ENCODE data around the gene IL1RN. TPM values are rescaled to one million over a fixed set of nuclear protein-coding genes. Genes with fewer than 3 reads are reported as not detected.
A peak's percentile ranks its signal among the peaks of the same experiment; 100 is the strongest.

Gene IL1RN
- total and polyA plus RNA-seq, 3 experiments from 2014 or later = 1.2 to 2.3 TPM; not detected in 1

DNA sequence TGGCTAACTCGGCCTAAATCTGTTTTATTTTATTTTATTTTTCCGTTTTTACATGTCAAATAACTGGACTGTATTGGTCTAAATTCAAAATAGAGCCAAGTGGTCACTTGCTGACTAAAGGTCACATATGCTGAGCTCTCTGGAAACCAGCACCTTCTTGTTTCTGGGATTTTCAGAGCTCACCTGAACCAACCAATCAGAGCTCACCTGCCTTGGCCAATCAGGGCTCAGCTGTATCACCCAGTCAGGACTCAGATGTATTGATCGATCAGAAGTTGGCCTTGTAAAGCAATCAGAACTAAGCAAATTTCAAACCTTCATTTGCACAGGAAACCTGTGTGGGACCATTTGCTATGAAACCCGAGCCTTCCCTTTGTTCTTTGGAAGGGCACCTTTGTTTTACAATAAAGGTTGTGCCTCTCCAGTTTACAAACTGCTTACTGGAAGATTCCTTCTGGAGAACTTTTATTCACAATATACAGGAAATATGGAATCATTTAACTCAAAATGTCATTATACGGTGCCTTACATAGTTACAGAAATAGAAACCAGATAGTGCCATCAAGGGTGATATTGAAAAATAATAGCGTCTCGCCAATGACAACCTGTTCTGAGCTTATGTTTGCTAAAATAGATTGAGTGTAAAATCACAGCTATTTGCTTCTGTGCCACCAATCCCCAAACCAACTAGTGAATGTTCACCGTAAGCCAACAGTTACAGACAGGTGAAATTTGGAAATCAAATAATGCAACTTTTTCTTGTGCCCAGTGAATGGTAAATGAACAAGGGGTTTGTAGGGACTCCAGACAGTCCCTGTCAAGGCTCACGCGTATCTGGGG, 29.1 kb downstream of the IL1RN start:
- peak overlapping the region; percentile 67 for H3K4me3 ChIP-seq (ENCODE audit: low read length)
- Mint-ChIP-seq H3K9me3 (no peaks in the 10 kb centered on the region), H3K36me3 (peaks cover 0 to 4% (median 2%) of the 10 kb centered on the region in 3 donors), H3K4me1 (peaks cover 16 to 30% (median 24%) of the 10 kb centered on the region in 3 donors), H3K27ac (peak overlapping the region; percentile 21 to 87 (median 79)), H3K27me3 (no peaks in the 10 kb centered on the region), H3K4me3 (peak overlapping the region; percentile 82 to 87 (median 84))
- no peaks in the 10 kb centered on the region for H3K36me3 ChIP-seq (ENCODE audit: insufficient read depth, low read length)
- no peaks in the 10 kb centered on the region for H3K9me3 ChIP-seq (ENCODE audit: low read length)
- ChIA-PET POLR2A (interaction anchor here (1.1 to 4.3 kb wide), 6 partner anchors 10 to 47 kb away, joined by 3 to 40 read pairs (median 6); partner anchors contain the start of gene PSD4), CTCF (interaction anchor here (1.0 to 6.3 kb wide), 8 partner anchors 9 to 47 kb away, joined by 3 to 51 read pairs (median 12); partner anchors contain the start of gene PSD4)
- H3K27me3 ChIP-seq (ENCODE audit: insufficient read depth, low read length, poor library complexity, severe bottlenecking) = no peaks in the 10 kb centered on the region
- H3K4me1 ChIP-seq (ENCODE audit: insufficient read depth, low read length) = peaks cover 25% of the 10 kb centered on the region
- DNase-seq = no peak
- no peak overlapping the region for H3K27ac ChIP-seq (ENCODE audit: low read depth, low read length)

DNA sequence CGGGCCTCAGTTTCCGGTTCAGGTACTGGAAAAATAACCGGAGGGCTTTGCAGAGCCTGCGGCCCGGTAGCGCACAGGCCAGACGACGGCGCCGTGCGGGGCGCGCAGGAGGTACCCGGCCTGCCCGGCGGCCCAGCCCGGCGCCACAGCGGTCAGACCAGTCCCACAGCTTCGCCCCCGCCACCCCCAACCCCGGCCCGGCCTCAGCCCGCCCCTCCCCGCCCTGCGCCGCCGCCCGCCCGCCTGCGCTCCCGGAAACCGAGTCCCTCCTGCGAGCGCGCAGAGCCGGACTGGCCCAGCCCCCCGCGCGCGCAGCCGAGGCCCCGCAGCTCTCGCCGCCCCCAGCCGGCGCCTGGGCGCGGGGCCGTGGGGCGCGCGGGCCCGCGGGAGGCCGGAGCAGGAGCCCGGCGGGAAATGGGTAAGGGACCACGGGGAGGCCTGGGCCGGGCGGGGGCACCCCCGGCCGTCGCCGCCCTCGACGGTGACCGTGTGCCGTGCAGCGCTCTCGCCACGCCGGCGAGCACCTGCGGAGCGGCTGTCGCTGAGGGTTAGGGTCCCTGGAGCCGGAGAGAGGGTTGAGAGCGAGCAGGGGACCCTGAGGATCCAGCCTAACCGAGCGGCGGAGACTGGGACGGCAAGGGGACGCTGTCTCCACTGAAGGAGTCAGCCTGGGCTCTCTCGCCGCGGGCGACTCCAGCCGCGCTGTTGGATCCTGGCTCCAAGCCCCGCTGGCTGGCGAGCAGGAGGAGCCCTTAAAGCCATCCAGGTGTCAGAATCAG, 29.9 kb downstream of the IL1RN start:
- peak overlapping the region; percentile 24 for H3K27ac ChIP-seq (ENCODE audit: low read depth, low read length)
- peaks cover 25% of the 10 kb centered on the region for H3K4me1 ChIP-seq (ENCODE audit: insufficient read depth, low read length)
- POLR2A ChIA-PET = interaction anchor here (1.1 to 4.3 kb wide), 6 partner anchors 9 to 46 kb away, joined by 3 to 40 read pairs (median 6); partner anchors contain the start of gene PSD4

DNA sequence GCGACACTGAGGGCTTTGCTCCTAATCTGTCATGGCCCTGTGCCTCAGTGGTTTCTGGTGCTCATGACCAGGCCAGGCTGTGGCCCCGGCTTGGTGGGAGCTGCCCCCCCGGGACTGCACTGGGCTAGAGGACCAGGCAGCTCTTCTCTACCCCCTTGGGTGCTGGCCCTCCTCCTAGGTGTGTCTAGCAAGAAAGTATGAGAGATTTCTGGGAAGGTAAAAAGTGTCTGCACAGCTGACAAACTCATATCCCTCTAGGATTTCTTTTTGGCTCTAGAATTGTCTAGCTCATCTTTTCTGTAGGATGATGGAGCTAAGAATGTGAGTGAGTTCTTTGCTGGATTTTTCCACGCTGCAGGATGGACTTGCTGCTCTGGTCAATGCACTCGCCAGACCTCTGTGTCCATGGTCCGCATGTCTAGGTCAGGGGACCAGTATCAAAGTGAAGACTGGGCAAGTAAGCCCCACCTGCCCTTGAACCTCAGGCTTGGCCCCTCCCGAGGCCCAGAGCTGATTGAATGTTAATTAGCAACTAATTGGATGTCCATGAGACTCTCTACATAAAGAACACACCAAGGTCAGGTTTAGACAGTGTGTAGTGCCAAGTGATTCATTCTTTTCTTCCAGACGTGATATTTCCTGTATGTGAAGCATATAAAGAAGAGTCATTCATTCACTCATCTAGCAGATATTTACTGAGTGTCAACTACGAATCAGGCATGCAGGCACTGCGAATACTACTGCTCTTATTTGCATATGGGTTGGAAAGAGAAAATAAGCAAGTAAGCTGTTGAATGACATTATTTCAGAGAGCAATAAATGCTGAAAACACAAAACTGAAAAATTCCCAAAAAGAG, 30.7 kb downstream of the IL1RN start:
- peaks cover 25% of the 10 kb centered on the region for H3K4me1 ChIP-seq (ENCODE audit: insufficient read depth, low read length)
- H3K9me3 ChIP-seq (ENCODE audit: low read length) = no peaks in the 10 kb centered on the region
- ChIA-PET POLR2A (interaction anchor here (1.8 to 4.3 kb wide), 3 partner anchors 8 to 22 kb away, joined by 7 to 40 read pairs (median 13); partner anchors contain the start of gene PSD4), CTCF (interaction anchor here (1.1 to 6.3 kb wide), 6 partner anchors 10 to 46 kb away, joined by 4 to 51 read pairs (median 16); no protein-coding TSS in a partner anchor)
- Mint-ChIP-seq H3K9me3 (no peaks in the 10 kb centered on the region), H3K4me3 (peak overlapping the region; percentile 85 to 94 (median 90)), H3K4me1 (peaks cover 23 to 39% (median 35%) of the 10 kb centered on the region in 3 donors), H3K36me3 (peaks cover 0 to 4% (median 2%) of the 10 kb centered on the region in 3 donors), H3K27me3 (no peaks in the 10 kb centered on the region), H3K27ac (peak overlapping the region in 7 of 8 donors; percentile 22 to 92 (median 85))
- H3K27ac ChIP-seq (ENCODE audit: low read depth, low read length) = peak overlapping the region; percentile 24
- H3K36me3 ChIP-seq (ENCODE audit: insufficient read depth, low read length) = no peaks in the 10 kb centered on the region
- no peaks in the 10 kb centered on the region for H3K27me3 ChIP-seq (ENCODE audit: insufficient read depth, low read length, poor library complexity, severe bottlenecking)
- peak overlapping the region; percentile 71 for H3K4me3 ChIP-seq (ENCODE audit: low read length)
- DNase-seq = no peak

More for the DNA sequence above, 29.9 kb downstream of the IL1RN start:
- peaks cover 17 to 31% (median 27%) of the 10 kb centered on the region in 3 donors for H3K4me1 Mint-ChIP-seq
- no peaks in the 10 kb centered on the region for H3K9me3 Mint-ChIP-seq
- peak overlapping the region; percentile 85 to 94 (median 90) for H3K4me3 Mint-ChIP-seq
- Histone ChIP-seq H3K9me3 (ENCODE audit: low read length) (no peaks in the 10 kb centered on the region), H3K27me3 (ENCODE audit: insufficient read depth, low read length, poor library complexity, severe bottlenecking) (no peaks in the 10 kb centered on the region), H3K4me3 (ENCODE audit: low read length) (peak overlapping the region; percentile 71), H3K36me3 (ENCODE audit: insufficient read depth, low read length) (no peaks in the 10 kb centered on the region)
- H3K27ac Mint-ChIP-seq = peak overlapping the region in 7 of 8 donors; percentile 22 to 92 (median 81)
- CTCF ChIA-PET = interaction anchor here (1.0 to 6.3 kb wide), 8 partner anchors 11 to 47 kb away, joined by 4 to 51 read pairs (median 14); partner anchors contain the start of gene PSD4
- peak in 4 of 5 donors; percentile 30 to 66 (median 48) for DNase-seq
- H3K36me3 Mint-ChIP-seq = peaks cover 0 to 4% (median 2%) of the 10 kb centered on the region in 3 donors
- no peaks in the 10 kb centered on the region for H3K27me3 Mint-ChIP-seq

DNA sequence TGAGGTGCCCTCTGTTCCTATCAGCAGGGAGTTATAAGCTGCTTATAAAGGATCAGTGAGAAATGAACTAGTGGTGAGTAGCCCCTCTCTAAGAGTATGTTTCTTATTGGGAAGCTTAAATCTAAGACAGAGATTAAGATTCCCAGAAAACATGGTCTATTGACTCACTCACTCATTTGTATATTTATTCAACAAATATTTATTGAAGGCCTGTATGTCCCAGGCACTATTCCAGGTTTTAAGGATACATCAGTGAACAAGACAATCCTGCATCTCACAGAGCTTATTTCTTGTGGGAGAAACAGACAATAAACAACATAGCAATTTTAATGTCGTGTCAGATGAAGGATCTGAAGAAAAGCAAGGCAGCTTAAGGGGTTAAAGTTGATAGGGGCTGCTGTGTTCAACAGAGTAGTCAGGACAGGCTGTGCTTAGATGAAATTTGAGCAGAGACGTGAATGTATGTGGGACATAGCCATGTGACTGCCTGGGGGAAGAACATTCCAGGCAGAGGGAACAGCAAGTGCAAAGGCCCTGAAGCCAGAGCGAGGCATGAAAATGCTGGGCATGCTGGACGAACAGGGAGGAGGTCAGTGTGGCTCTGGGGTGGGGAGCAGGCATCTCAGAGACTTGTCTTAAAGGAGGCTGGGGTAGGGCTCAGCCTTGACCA, 31.6 kb downstream of the IL1RN start:
- H3K27ac ChIP-seq (ENCODE audit: low read depth, low read length) = no peak overlapping the region
- DNase-seq = no peak
- CTCF ChIA-PET = interaction anchor here (1.1 to 6.3 kb wide), 7 partner anchors 9 to 46 kb away, joined by 3 to 51 read pairs (median 11); no protein-coding TSS in a partner anchor
- peaks cover 24 to 40% (median 37%) of the 10 kb centered on the region in 3 donors for H3K4me1 Mint-ChIP-seq
- H3K4me1 ChIP-seq (ENCODE audit: insufficient read depth, low read length) = peaks cover 25% of the 10 kb centered on the region
- H3K27ac Mint-ChIP-seq = peak overlapping the region in 3 of 8 donors; percentile 11 to 88 (median 22)
- no peaks in the 10 kb centered on the region for H3K27me3 Mint-ChIP-seq
- no peaks in the 10 kb centered on the region for H3K27me3 ChIP-seq (ENCODE audit: insufficient read depth, low read length, poor library complexity, severe bottlenecking)
- POLR2A ChIA-PET = interaction anchor here (4.3 kb wide), 1 partner anchor 15 kb away, joined by 40 read pairs; the partner anchor contains the start of gene PSD4
- H3K4me3 Mint-ChIP-seq = peak overlapping the region in 6 of 7 donors; percentile 3 to 91 (median 85)
- no peaks in the 10 kb centered on the region for H3K9me3 Mint-ChIP-seq
- no peak overlapping the region for H3K4me3 ChIP-seq (ENCODE audit: low read length)
- no peaks in the 10 kb centered on the region for H3K9me3 ChIP-seq (ENCODE audit: low read length)
- H3K36me3 Mint-ChIP-seq = peaks cover 0 to 4% (median 0%) of the 10 kb centered on the region in 3 donors
- no peaks in the 10 kb centered on the region for H3K36me3 ChIP-seq (ENCODE audit: insufficient read depth, low read length)

DNA sequence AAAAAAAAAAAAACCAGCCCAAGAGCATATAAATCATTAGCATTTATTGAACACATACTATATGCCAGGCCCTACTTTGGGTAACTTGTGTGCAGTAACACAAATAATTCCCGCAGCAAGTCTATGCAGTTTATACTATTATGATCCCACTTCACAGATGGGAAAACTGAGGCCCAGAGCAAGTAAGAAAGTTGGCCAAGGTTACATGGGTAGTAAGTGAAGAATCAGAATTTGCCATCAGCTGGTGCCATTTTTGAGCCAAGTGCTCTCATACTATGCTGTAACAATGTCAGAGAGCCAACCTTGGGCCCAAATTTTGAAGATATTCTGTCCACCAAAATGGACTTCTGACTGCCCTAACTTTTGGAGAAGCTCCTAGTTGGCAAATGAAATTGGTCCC, 32.9 kb downstream of the IL1RN start:
- H3K4me3 ChIP-seq (ENCODE audit: low read length) = no peak overlapping the region
- H3K27me3 Mint-ChIP-seq = no peaks in the 10 kb centered on the region
- H3K27ac ChIP-seq (ENCODE audit: low read depth, low read length) = no peak overlapping the region
- H3K4me1 Mint-ChIP-seq = peaks cover 29 to 49% (median 46%) of the 10 kb centered on the region in 3 donors
- no peak overlapping the region for H3K4me3 Mint-ChIP-seq
- no peaks in the 10 kb centered on the region for H3K27me3 ChIP-seq (ENCODE audit: insufficient read depth, low read length, poor library complexity, severe bottlenecking)
- no peak for DNase-seq
- CTCF ChIA-PET = interaction anchor here (1.2 to 6.3 kb wide), 3 partner anchors 20 to 39 kb away, joined by 3 to 51 read pairs (median 5); no protein-coding TSS in a partner anchor
- peaks cover 0 to 4% (median 0%) of the 10 kb centered on the region in 3 donors for H3K36me3 Mint-ChIP-seq
- H3K9me3 Mint-ChIP-seq = no peaks in the 10 kb centered on the region
- no peaks in the 10 kb centered on the region for H3K9me3 ChIP-seq (ENCODE audit: low read length)
- H3K4me1 ChIP-seq (ENCODE audit: insufficient read depth, low read length) = peaks cover 31% of the 10 kb centered on the region
- peak overlapping the region in 1 of 8 donors; percentile 87 for H3K27ac Mint-ChIP-seq
- H3K36me3 ChIP-seq (ENCODE audit: insufficient read depth, low read length) = no peaks in the 10 kb centered on the region
- POLR2A ChIA-PET = no interaction called here

DNA sequence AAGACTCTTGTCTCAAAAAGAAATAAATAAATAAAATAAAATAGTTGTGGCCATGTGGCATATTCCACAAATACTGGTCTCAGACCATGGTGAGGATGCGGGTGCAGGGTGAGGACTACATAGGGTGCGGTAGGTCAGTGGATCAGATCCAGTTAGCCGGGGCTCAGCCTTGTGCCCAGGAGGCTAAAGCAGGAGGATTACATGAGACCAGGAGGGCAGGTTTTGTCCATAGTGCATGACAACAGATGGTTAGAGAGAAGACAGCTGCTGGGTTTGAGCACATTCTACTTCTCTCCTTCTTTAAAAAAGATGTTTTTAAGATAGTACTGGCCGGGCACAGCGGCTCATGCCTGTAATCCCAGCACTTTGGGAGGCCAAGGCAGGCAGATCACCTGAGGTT, 33.6 kb downstream of the IL1RN start:
- Mint-ChIP-seq H3K4me1 (peaks cover 29 to 54% (median 50%) of the 10 kb centered on the region in 3 donors), H3K4me3 (no peak overlapping the region), H3K27ac (no peak overlapping the region), H3K36me3 (peaks cover 0 to 4% (median 0%) of the 10 kb centered on the region in 3 donors), H3K9me3 (no peaks in the 10 kb centered on the region), H3K27me3 (no peaks in the 10 kb centered on the region)
- H3K27me3 ChIP-seq (ENCODE audit: insufficient read depth, low read length, poor library complexity, severe bottlenecking) = no peaks in the 10 kb centered on the region
- CTCF ChIA-PET = interaction anchor here (1.6 to 6.3 kb wide), 2 partner anchors 23 to 38 kb away, joined by 5 to 51 read pairs; no protein-coding TSS in a partner anchor
- no peak overlapping the region for H3K27ac ChIP-seq (ENCODE audit: low read depth, low read length)
- no peaks in the 10 kb centered on the region for H3K9me3 ChIP-seq (ENCODE audit: low read length)
- POLR2A ChIA-PET = no interaction called here
- no peak overlapping the region for H3K4me3 ChIP-seq (ENCODE audit: low read length)
- no peaks in the 10 kb centered on the region for H3K36me3 ChIP-seq (ENCODE audit: insufficient read depth, low read length)
- no peak for DNase-seq
- H3K4me1 ChIP-seq (ENCODE audit: insufficient read depth, low read length) = peaks cover 32% of the 10 kb centered on the region
